ENCODE results near the gene KCMF1. TPM values are rescaled to one million over a fixed set of nuclear protein-coding genes. Genes with fewer than 3 reads are reported as not detected.

The KCMF1 gene
- total and polyA plus RNA-seq, 2 of the 13 experiments (the other 11 are each of a cell fraction or from before 2014, with no cell fraction given): 62.1 to 116 TPM

DNA sequence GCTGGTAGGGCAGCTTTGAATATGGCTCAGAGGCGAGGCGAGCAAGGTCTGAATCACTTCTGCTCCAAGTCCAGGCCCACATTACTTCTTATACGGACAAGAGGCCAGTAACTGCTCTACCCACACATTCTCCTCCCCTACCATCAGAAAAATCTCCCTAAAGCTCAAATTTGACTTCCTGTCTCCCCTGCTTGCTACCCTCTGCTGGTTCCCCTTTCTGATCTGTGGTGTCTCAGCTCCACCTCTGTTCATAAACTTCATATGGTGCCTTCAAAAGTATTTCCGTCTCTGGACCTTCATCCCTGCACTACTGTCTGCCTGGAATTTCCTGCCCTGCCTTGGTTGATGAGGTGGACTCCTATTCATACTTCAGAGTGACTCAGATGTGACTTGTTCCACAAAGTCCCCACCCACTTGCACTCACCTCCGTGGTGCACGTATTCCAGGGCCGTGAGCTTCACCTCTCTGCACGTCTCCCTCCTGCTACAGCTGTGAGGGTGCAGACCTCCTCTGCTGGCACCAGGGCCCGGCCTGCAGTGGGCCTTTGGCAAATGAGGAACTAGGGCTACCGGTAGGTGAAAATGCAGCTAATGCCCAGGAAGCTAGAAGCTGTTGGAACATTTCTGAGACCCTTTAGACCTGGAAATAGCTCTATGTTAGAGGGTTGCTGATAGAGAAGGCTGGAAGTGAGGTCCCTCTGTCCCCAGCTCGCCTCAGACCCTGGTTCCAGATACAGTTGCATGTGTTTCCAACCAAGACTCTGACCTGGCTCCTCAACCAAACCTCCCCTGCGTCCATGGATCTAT, 24.6 kb upstream of the KCMF1 start (continued):
- TF ChIP-seq ZNF570 (CRISPR knock-in tag; IDR thresholded peaks at IDR 0.05; ENCODE audit: borderline replicate concordance): no peak
- TF ChIP-seq SNRNP70 (IDR thresholded peaks at IDR 0.05; ENCODE audit: low read depth, low read length): no peak
- peak; percentile 78; the same call in 1 of the 2 replicates for TF ChIP-seq YEATS2 (CRISPR knock-in tag; IDR thresholded peaks at IDR 0.05; ENCODE audit: borderline replicate concordance)
- TF ChIP-seq, protein P1, sequence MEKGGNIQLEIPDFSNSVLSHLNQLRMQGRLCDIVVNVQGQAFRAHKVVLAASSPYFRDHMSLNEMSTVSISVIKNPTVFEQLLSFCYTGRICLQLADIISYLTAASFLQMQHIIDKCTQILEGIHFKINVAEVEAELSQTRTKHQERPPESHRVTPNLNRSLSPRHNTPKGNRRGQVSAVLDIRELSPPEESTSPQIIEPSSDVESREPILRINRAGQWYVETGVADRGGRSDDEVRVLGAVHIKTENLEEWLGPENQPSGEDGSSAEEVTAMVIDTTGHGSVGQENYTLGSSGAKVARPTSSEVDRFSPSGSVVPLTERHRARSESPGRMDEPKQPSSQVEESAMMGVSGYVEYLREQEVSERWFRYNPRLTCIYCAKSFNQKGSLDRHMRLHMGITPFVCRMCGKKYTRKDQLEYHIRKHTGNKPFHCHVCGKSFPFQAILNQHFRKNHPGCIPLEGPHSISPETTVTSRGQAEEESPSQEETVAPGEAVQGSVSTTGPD (CRISPR knock-in tag; IDR thresholded peaks at IDR 0.05): no peak
- no peak for TF ChIP-seq TMF1 (CRISPR knock-in tag; IDR thresholded peaks at IDR 0.05; ENCODE audit: low read depth)
- no peak for TF ChIP-seq HES4 (CRISPR knock-in tag; IDR thresholded peaks at IDR 0.05; ENCODE audit: borderline replicate concordance)
- TF ChIP-seq MED1 (CRISPR knock-in tag; IDR thresholded peaks at IDR 0.05): peak; percentile 98
- TF ChIP-seq TOE1 (CRISPR knock-in tag; IDR thresholded peaks at IDR 0.05): no peak
- TF ChIP-seq ZNF724P (CRISPR knock-in tag; IDR thresholded peaks at IDR 0.05; ENCODE audit: borderline replicate concordance): peak; percentile 53; the same call in 1 of the 2 replicates
- peak; percentile 38 for TF ChIP-seq SKI (IDR thresholded peaks at IDR 0.05; ENCODE audit: partially characterized antibody)
- peak; percentile 18; the same call in 1 of the 2 replicates for TF ChIP-seq NR2F2 (IDR thresholded peaks at IDR 0.05; ENCODE audit: borderline replicate concordance, low read depth)
- TF ChIP-seq YEATS4 (CRISPR knock-in tag; IDR thresholded peaks at IDR 0.05; ENCODE audit: borderline replicate concordance): peak; percentile 87; the same call in 1 of the 2 replicates
- TF ChIP-seq ZNF460 (CRISPR knock-in tag; IDR thresholded peaks at IDR 0.05; ENCODE audit: borderline replicate concordance): peak; percentile 60; the same call in 1 of the 2 replicates
- TF ChIP-seq ZNF850 (CRISPR knock-in tag; conservative IDR thresholded peaks at IDR 0.05): no peak
- TF ChIP-seq MED13 (CRISPR knock-in tag; IDR thresholded peaks at IDR 0.05): no peak
- TF ChIP-seq, protein P2, sequence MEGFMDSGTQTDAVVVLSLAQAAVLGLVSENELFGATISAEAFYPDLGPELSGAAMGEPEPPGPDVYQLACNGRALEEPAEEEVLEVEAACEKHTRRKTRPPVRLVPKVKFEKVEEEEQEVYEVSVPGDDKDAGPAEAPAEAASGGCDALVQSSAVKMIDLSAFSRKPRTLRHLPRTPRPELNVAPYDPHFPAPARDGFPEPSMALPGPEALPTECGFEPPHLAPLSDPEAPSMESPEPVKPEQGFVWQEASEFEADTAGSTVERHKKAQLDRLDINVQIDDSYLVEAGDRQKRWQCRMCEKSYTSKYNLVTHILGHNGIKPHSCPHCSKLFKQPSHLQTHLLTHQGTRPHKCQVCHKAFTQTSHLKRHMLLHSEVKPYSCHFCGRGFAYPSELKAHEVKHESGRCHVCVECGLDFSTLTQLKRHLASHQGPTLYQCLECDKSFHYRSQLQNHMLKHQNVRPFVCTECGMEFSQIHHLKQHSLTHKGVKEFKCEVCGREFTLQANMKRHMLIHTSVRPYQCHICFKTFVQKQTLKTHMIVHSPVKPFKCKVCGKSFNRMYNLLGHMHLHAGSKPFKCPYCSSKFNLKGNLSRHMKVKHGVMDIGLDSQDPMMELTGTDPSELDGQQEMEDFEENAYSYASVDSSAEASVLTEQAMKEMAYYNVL (CRISPR knock-in tag; IDR thresholded peaks at IDR 0.05; ENCODE audit: borderline replicate concordance): peak; percentile 53; the same call in 1 of the 2 replicates
- TF ChIP-seq ZBTB7A (CRISPR knock-in tag; IDR thresholded peaks at IDR 0.05): no peak
- TF ChIP-seq DNMT3B (CRISPR knock-in tag; conservative IDR thresholded peaks at IDR 0.05): no peak
- TF ChIP-seq FOXP4 (CRISPR knock-in tag; IDR thresholded peaks at IDR 0.05): peak; percentile 72
- TF ChIP-seq ZBTB4 (CRISPR knock-in tag; IDR thresholded peaks at IDR 0.05; ENCODE audit: borderline replicate concordance): no peak
- no peak for TF ChIP-seq ZNF224 (CRISPR knock-in tag; IDR thresholded peaks at IDR 0.05)
